Neural cell (in vitro differentiated cells): ENCODE data around the gene ARHGEF7. TPM values are rescaled to one million over a fixed set of nuclear protein-coding genes. Genes with fewer than 3 reads are reported as not detected.

ENCODE experiments used
- H2AFZ ChIP-seq: fragments of 200-600, 300-800 bp; sonication (generic), shearing (Covaris generic); 2 replicates; pipeline ENCODE4 v1.6.0; 2014; ENCODE audit warnings: low read depth, mild to moderate bottlenecking, antibody characterized with exemption, low read length, moderate library complexity
- H3F3A ChIP-seq: fragments of 200-600 bp; shearing (Covaris generic); 2 replicates; pipeline ENCODE4 v1.6.1; 2016; ENCODE audit warnings: mild to moderate bottlenecking, moderate library complexity, mixed read lengths, antibody characterized with exemption, low read length; ENCODE audit not compliant: insufficient read depth, poor library complexity, severe bottlenecking
- H3K27ac ChIP-seq: fragments of 200-600, 300-800 bp; sonication (generic), shearing (Covaris generic); 2 replicates; pipeline ENCODE4 v1.5.1; 2014; ENCODE audit warnings: mild to moderate bottlenecking, low read length, moderate library complexity
- H3K27me3 ChIP-seq: fragments of 300-800, 200-600 bp; sonication (generic), shearing (Covaris generic); 2 replicates; pipeline ENCODE4 v1.6.0; 2014; ENCODE audit warnings: mild to moderate bottlenecking, low read depth, low read length, moderate library complexity; ENCODE audit not compliant: insufficient read depth
- H3K36me3 ChIP-seq: fragments of 300-800, 200-600 bp; sonication (generic), shearing (Covaris generic); 2 replicates; pipeline ENCODE4 v1.5.1; 2014; ENCODE audit warnings: mild to moderate bottlenecking, antibody characterized with exemption, low read length, moderate library complexity; ENCODE audit not compliant: insufficient read depth
- H3K4me2 ChIP-seq: fragments of 300-800, 200-600 bp; sonication (generic), shearing (Covaris generic); 2 replicates; pipeline ENCODE4 v1.6.0; 2014; ENCODE audit warnings: mild to moderate bottlenecking, low read length
- H3K4me3 ChIP-seq: fragments of 300-800, 200-600 bp; sonication (generic), shearing (Covaris generic); 2 replicates; pipeline ENCODE4 v1.5.1; 2014; ENCODE audit warnings: mild to moderate bottlenecking, low read length, moderate library complexity
- H3K79me2 ChIP-seq: fragments of 200-600 bp; shearing (Covaris generic); replicated peaks from 2 replicates; pipeline ENCODE4 v1.6.0; 2014; ENCODE audit warnings: mild to moderate bottlenecking, low read length, moderate library complexity; ENCODE audit not compliant: insufficient read depth
- H3K9ac ChIP-seq: fragments of 300-800, 200-600 bp; sonication (generic), shearing (Covaris generic); 2 replicates; pipeline ENCODE4 v1.6.1; 2016; ENCODE audit warnings: mild to moderate bottlenecking, low read length, mixed read lengths
- H3K9me2 ChIP-seq: fragments of 200-600 bp; shearing (Covaris generic); 2 replicates; pipeline ENCODE4 v1.6.1; 2016; ENCODE audit warnings: mild to moderate bottlenecking, low read length, mixed read lengths; ENCODE audit not compliant: insufficient read depth
- H3K9me3 ChIP-seq: fragments of 200-600, 300-800 bp; sonication (generic), shearing (Covaris generic); 2 replicates; pipeline ENCODE4 v1.6.1; 2016; ENCODE audit warnings: mild to moderate bottlenecking, mixed run types, low read length, moderate library complexity, mixed read lengths
- H4K20me1 ChIP-seq: fragments of 200-600 bp; shearing (Covaris generic); 2 replicates; pipeline ENCODE4 v1.6.1; 2016; ENCODE audit warnings: mild to moderate bottlenecking, mixed run types; ENCODE audit not compliant: insufficient read depth
- CTCF ChIP-seq: fragments of 450-650 bp; IDR thresholded peaks from 2 replicates; pipeline ENCODE4 v1.5.1; 2014; ENCODE audit warnings: antibody characterized with exemption, mild to moderate bottlenecking, moderate library complexity; ENCODE audit not compliant: poor library complexity, severe bottlenecking
- EP300 ChIP-seq: fragments of 450-650 bp; conservative IDR thresholded peaks from 2 replicates; pipeline ENCODE4 v1.6.1; 2014; ENCODE audit warnings: antibody characterized with exemption, mild to moderate bottlenecking, moderate library complexity; ENCODE audit not compliant: poor library complexity, severe bottlenecking
- EZH2 ChIP-seq: fragments of 200-600, 300-800 bp; shearing (Covaris generic), sonication (generic); IDR thresholded peaks from 2 replicates; pipeline ENCODE4 v1.6.1; 2014; ENCODE audit warnings: antibody characterized with exemption, low read length, borderline replicate concordance, mild to moderate bottlenecking; ENCODE audit not compliant: insufficient read depth, poor library complexity, severe bottlenecking
- MXI1 ChIP-seq: fragments of 450-650 bp; conservative IDR thresholded peaks from 2 replicates; pipeline ENCODE4 v1.6.1; 2014; ENCODE audit warnings: antibody characterized with exemption, mild to moderate bottlenecking; ENCODE audit not compliant: poor library complexity, severe bottlenecking
- POLR2AphosphoS5 ChIP-seq: IDR thresholded peaks from 2 replicates; pipeline ENCODE4 v1.6.1; 2012
- RAD21 ChIP-seq: fragments of 450-650 bp; conservative IDR thresholded peaks from 2 replicates; pipeline ENCODE4 v1.6.1; 2014; ENCODE audit warnings: antibody characterized with exemption, mild to moderate bottlenecking, moderate library complexity
- REST ChIP-seq: IDR thresholded peaks from 2 replicates; pipeline ENCODE4 v1.6.1; 2012; ENCODE audit warnings: borderline replicate concordance
- SMC3 ChIP-seq: fragments of 450-650 bp; conservative IDR thresholded peaks from 2 replicates; pipeline ENCODE4 v1.6.1; 2014; ENCODE audit warnings: antibody characterized with exemption, mild to moderate bottlenecking, moderate library complexity; ENCODE audit not compliant: poor library complexity
- TAF1 ChIP-seq: IDR thresholded peaks from 2 replicates; pipeline ENCODE4 v1.6.1; 2012; ENCODE audit warnings: low read depth
- polyA plus RNA-seq: library from polyadenylated mRNA; depleted of rRNA; stranded (reverse); fragments of >200 nt; gene quantifications from 2 replicates; pipeline ENCODE4 v1.2.3, GENCODE V29; 2014

ARHGEF7 gene
- polyA plus RNA-seq, 1 donor from 2014 or later: 155 TPM

- Histone ChIP-seq H3K27ac (no peak overlapping the region), H3K9me3 (no peaks in the 10 kb centered on the region), H3K79me2 (peaks cover 83% of the 10 kb centered on the region), H3K9ac (no peak overlapping the region), H3F3A (peaks cover 2% of the 10 kb centered on the region), H2AFZ (no peak overlapping the region), H3K27me3 (no peaks in the 10 kb centered on the region), H4K20me1 (peaks cover 3% of the 10 kb centered on the region), H3K9me2 (no peaks in the 10 kb centered on the region), H3K4me2 (no peak overlapping the region), H3K36me3 (peaks cover 5% of the 10 kb centered on the region), H3K4me3 (no peak overlapping the region)
- TF ChIP-seq SMC3: no peak
- TF ChIP-seq EP300: no peak
- no peak for TF ChIP-seq RAD21
- no peak for TF ChIP-seq CTCF
- TF ChIP-seq TAF1: no peak
- no peak for TF ChIP-seq MXI1
- TF ChIP-seq POLR2AphosphoS5: no peak
- TF ChIP-seq REST: no peak
- no peak for TF ChIP-seq EZH2
Measured at GRCh38 chr13:111159362-111160320, 44.5 kb downstream of the ARHGEF7 start.

GRCh38 chr13:111160648-111161047 lies 45.5 kb downstream of the ARHGEF7 start:
- Histone ChIP-seq H3K9me3 (no peaks in the 10 kb centered on the region), H3K9me2 (no peaks in the 10 kb centered on the region), H3K79me2 (peaks cover 83% of the 10 kb centered on the region), H3K4me2 (no peak overlapping the region), H3K9ac (no peak overlapping the region), H3K4me3 (no peak overlapping the region), H2AFZ (no peak overlapping the region), H4K20me1 (no peaks in the 10 kb centered on the region), H3K27me3 (no peaks in the 10 kb centered on the region), H3F3A (no peaks in the 10 kb centered on the region), H3K27ac (no peak overlapping the region), H3K36me3 (peaks cover 5% of the 10 kb centered on the region)
- no peak for TF ChIP-seq CTCF
- no peak for TF ChIP-seq EP300
- TF ChIP-seq TAF1: no peak
- TF ChIP-seq REST: no peak
- TF ChIP-seq SMC3: no peak
- no peak for TF ChIP-seq POLR2AphosphoS5
- no peak for TF ChIP-seq EZH2
- no peak for TF ChIP-seq MXI1
- TF ChIP-seq RAD21: no peak
